NT2/D1 (cell line): ENCODE measurements around the gene PIP5K1C.

Experiments
- YY1 ChIP-seq: IDR thresholded peaks from 2 replicates; pipeline ENCODE4 v1.6.1; 2011; ENCODE audit not compliant: insufficient read length, insufficient read depth
- ZNF274 ChIP-seq: IDR thresholded peaks from 2 replicates; pipeline ENCODE4 v1.6.1; 2011; ENCODE audit warnings: mild to moderate bottlenecking, low read depth, low read length

DNA sequence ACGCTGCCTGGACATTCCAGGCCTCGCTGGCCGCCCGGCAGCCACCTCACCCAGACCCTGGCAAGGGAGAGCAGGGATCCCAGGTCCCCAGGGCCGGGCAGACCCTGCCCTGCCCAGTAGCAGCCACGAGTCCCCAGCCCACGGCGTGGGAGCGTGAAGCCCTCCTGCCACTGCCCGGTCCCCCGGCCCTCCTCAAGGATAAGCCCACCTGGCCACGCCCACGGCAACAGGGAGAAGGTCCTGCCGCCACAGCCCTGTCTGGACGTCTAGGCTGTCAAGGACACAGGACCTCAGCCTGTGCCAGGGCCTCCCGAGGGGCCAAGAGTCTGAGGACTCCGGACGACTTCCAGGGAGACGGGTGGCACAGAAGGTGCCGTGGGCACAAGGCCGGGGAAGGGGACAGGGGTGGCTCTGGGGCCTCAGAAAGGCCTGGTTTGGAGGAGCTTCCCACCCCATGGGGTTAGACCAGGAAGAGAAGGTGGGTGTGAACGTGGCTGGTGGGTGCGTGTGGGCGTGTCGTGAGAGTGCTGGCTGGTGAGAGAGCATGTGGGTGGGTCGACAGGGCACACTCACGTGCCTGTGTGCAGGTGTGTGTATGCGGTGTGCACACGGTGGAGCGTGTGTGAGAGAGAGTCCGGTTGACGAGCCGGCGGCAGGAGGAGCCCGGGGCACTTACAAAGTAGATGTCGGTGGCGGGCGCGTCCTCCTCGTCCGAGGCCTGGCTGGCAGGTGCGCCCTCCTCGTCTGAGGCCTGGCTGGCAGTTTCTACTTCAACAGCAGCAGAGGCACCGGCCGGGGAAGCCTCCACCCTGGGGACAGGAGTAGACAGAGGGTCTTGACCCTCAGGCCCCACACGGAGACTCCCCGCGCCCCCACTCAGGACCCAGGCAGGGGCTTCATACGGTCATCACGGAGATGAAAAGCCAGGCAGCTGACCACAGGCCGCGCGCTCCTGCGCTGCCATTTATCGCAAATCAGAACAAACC lies 61.8 kb downstream of the PIP5K1C start:
- no peak for TF ChIP-seq YY1
- no peak for TF ChIP-seq ZNF274
